GM23338 (cell line): ENCODE results near the gene EZH2.

Experiments
- CREB1 ChIP-seq: fragments of 250-450 bp; sonication (Bioruptor Pico); IDR thresholded peaks from 2 replicates; pipeline ENCODE4 v1.5.0; 2020; ENCODE audit warnings: low read depth, mild to moderate bottlenecking, moderate library complexity
- CTCF ChIP-seq, 2 experiments: fragments of 200-600 bp in 1 of 2; sonication (generic) in 1 of 2; conservative IDR thresholded peaks; 2 replicates each; pipeline versions ENCODE4 v1.5.1 to v1.6.1; 2016 to 2017; ENCODE audit warnings: antibody characterized with exemption in 2 of 2, low read depth in 2 of 2, mild to moderate bottlenecking in 2 of 2, moderate library complexity in 1 of 2
- EZH2 ChIP-seq: fragments of 200-600 bp; sonication (generic); IDR thresholded peaks from one replicate; pipeline ENCODE4 v1.8.0; 2017; ENCODE audit warnings: antibody characterized with exemption, mild to moderate bottlenecking, low read depth; ENCODE audit not compliant: unreplicated experiment
- EZH2phosphoT487 ChIP-seq: fragments of 200-600 bp; sonication (generic); IDR thresholded peaks from one replicate; pipeline ENCODE4 v1.8.1; 2018; ENCODE audit warnings: antibody characterized with exemption; ENCODE audit not compliant: unreplicated experiment
- JUNB ChIP-seq: IDR thresholded peaks from one replicate; pipeline ENCODE4 v1.6.1; 2016; ENCODE audit warnings: antibody characterized with exemption; ENCODE audit not compliant: unreplicated experiment
- NANOG ChIP-seq: IDR thresholded peaks from 2 replicates; pipeline ENCODE4 v1.6.1; 2016; ENCODE audit warnings: antibody characterized with exemption, borderline replicate concordance
- POLR2AphosphoS5 ChIP-seq: IDR thresholded peaks from 2 replicates; pipeline ENCODE4 v1.6.1; 2016; ENCODE audit warnings: antibody characterized with exemption, low read depth
- REST ChIP-seq: IDR thresholded peaks from one replicate; pipeline ENCODE4 v1.6.1; 2018; ENCODE audit warnings: antibody characterized with exemption; ENCODE audit not compliant: unreplicated experiment
- STAT1 ChIP-seq: IDR thresholded peaks from one replicate; pipeline ENCODE4 v1.6.1; 2016; ENCODE audit warnings: antibody characterized with exemption; ENCODE audit not compliant: unreplicated experiment
- ZNF462 ChIP-seq: fragments of 250-450 bp; sonication (Bioruptor Pico); IDR thresholded peaks from 2 replicates; pipeline ENCODE4 v1.5.0; 2020; ENCODE audit warnings: mild to moderate bottlenecking, moderate library complexity

DNA sequence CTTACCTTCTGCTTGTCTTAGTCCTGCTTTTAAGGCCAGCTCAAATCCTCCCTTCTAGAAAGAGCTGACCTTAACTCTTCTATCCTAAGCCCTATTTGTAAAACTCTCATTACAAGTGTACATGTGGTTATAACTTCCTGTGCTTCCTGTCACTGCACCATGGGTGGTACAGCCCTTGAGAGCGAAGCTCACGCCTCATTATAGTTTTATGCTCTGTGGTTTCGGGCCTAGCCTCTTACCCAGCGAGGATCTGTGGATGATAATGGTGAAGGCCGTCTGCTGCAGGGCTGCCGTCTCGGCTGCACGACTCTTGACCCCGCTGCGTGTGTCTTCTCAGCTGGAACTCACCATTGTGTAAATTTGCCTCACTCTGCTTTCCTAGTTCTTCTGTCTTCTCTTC is 110.8 kb downstream of the EZH2 start:
- TF ChIP-seq EZH2 (no peak), CTCF (conservative IDR thresholded peaks at IDR 0.05; ENCODE audit: low read depth in 2 of 2) (no peak), JUNB (no peak), REST (no peak), EZH2phosphoT487 (no peak), POLR2AphosphoS5 (no peak), ZNF462 (CRISPR knock-in tag) (no peak), CREB1 (CRISPR knock-in tag) (no peak), NANOG (no peak), STAT1 (no peak)
